HG03354 (cell line): ENCODE results near the gene GPBAR1.
"Not testable (repeated sequence)": the region's sequence is repeated elsewhere in the genome, so short reads cannot be mapped to it uniquely, and the experiment has no call there.

Source experiments
- ATAC-seq: cut with Tn5 transposase; IDR thresholded peaks from one replicate; pipeline ENCODE4 v1.9.1; 2021; ENCODE audit warnings: mild to moderate bottlenecking; ENCODE audit not compliant: unreplicated experiment, poor library complexity, severe bottlenecking

Gene GPBAR1

GRCh38 chr2:218265626-218266025, 4.8 kb downstream of the GPBAR1 start:
- no peak for ATAC-seq

GRCh38 chr2:218266316-218266979, 5.6 kb downstream of the GPBAR1 start:
- ATAC-seq, result no peak

GRCh38 chr2:218267259-218267658, 6.4 kb downstream of the GPBAR1 start:
- no peak for ATAC-seq

- ATAC-seq, result peak; percentile 91
Observed at GRCh38 chr2:218269900-218270720, 9.3 kb downstream of the GPBAR1 start, which contains the start of the genes AAMP and PNKD. AAMP (minus strand) TSS chr2:218270137; CDS start chr2:218270086, 51 bp downstream. PNKD (plus strand) TSS chr2:218270519; CDS start chr2:218270536, 17 bp downstream.

- ATAC-seq, result no peak
Observed at GRCh38 chr2:218270721-218271486, 10.1 kb downstream of the GPBAR1 start.

- ATAC-seq, result no peak
Observed at GRCh38 chr2:218271487-218271797, 10.6 kb downstream of the GPBAR1 start.

- ATAC-seq, result no peak
Observed at GRCh38 chr2:218271865-218272530, 11.2 kb downstream of the GPBAR1 start.

- ATAC-seq, result peak; percentile 31
Observed at GRCh38 chr2:218272531-218273212, 11.9 kb downstream of the GPBAR1 start.

- not testable (repeated sequence) for ATAC-seq
Observed at GRCh38 chr2:218273214-218273907, 12.5 kb downstream of the GPBAR1 start.

GRCh38 chr2:218273908-218274249, 13.1 kb downstream of the GPBAR1 start:
- ATAC-seq, result no peak

GRCh38 chr2:218274586-218274985, 13.8 kb downstream of the GPBAR1 start:
- ATAC-seq, result no peak

GRCh38 chr2:218275371-218276072, 14.7 kb downstream of the GPBAR1 start:
- ATAC-seq, result no peak

- ATAC-seq, result no peak
Observed at GRCh38 chr2:218276986-218277755, 16.4 kb downstream of the GPBAR1 start.

GRCh38 chr2:218277921-218278320, 17.1 kb downstream of the GPBAR1 start:
- no peak for ATAC-seq

GRCh38 chr2:218278531-218279360, 17.9 kb downstream of the GPBAR1 start:
- no peak for ATAC-seq

GRCh38 chr2:218280260-218280870, 19.6 kb downstream of the GPBAR1 start:
- no peak for ATAC-seq
